DMS114 treated with DMSO at 0.1 percent for 48 hours (cell line): ENCODE results near the gene SPEG.
A peak's percentile ranks its signal among the peaks of the same experiment; 100 is the strongest.

ENCODE experiments used
- DNase-seq: peaks from one replicate; lab custom pipeline; 2025; ENCODE audit not compliant: unreplicated experiment; lab: John Stamatoyannopoulos, UW

Gene SPEG

GRCh38 chr2:219423652-219424377 is 10.8 kb upstream of the SPEG start:
- no peak for DNase-seq

GRCh38 chr2:219425238-219426067 is 9.2 kb upstream of the SPEG start:
- no peak for DNase-seq

- DNase-seq = no peak
These were observed 8.6 kb upstream of the SPEG start for GRCh38 chr2:219426068-219426443.

GRCh38 chr2:219426534-219427136 is 8.0 kb upstream of the SPEG start:
- no peak for DNase-seq

GRCh38 chr2:219428469-219428868 is 6.2 kb upstream of the SPEG start:
- DNase-seq = no peak

- no peak for DNase-seq
These were observed 4.6 kb upstream of the SPEG start for GRCh38 chr2:219429958-219430606.

- DNase-seq = peak; percentile 7
These were observed 3.7 kb upstream of the SPEG start for GRCh38 chr2:219430633-219431615.

GRCh38 chr2:219433666-219434467 is 776 bp upstream of the SPEG start:
- peak; percentile 11 for DNase-seq

GRCh38 chr2:219434468-219434717 is 250 bp upstream of the SPEG start:
- DNase-seq = no peak

GRCh38 chr2:219435701-219436100 is 1.1 kb downstream of the SPEG start:
- no peak for DNase-seq

- DNase-seq = no peak
These were observed 1.8 kb downstream of the SPEG start for GRCh38 chr2:219436491-219436890.

- no peak for DNase-seq
These were observed 2.5 kb downstream of the SPEG start for GRCh38 chr2:219437141-219437540.

GRCh38 chr2:219437690-219438206 is 3.1 kb downstream of the SPEG start:
- DNase-seq = no peak

GRCh38 chr2:219438453-219438852 is 3.8 kb downstream of the SPEG start:
- DNase-seq = no peak

GRCh38 chr2:219439506-219439905 is 4.9 kb downstream of the SPEG start:
- DNase-seq = no peak

GRCh38 chr2:219440388-219441256 is 6.0 kb downstream of the SPEG start:
- no peak for DNase-seq

- no peak for DNase-seq
These were observed 7.0 kb downstream of the SPEG start for GRCh38 chr2:219441451-219442255.
